AG04449 (cell line): ENCODE measurements around the gene MSRB1.

Source experiments
- CTCF ChIA-PET: fragments of 350-600 bp; formaldehyde crosslinking; extraction: SDS; loops from one replicate; lab custom pipeline; 2021; ENCODE audit warnings: antibody characterized with exemption; lab: Yijun Ruan, JAX
- POLR2A ChIA-PET: fragments of 400-600, 350-600 bp; formaldehyde crosslinking; extraction: SDS; loops from one replicate; lab custom pipeline; 2020; ENCODE audit warnings: antibody characterized with exemption, inconsistent platforms; lab: Yijun Ruan, JAX
- DNase-seq: peaks from one replicate; pipeline ENCODE4 v3.0.0-alpha.2; 2010; ENCODE audit warnings: low read depth, low spot score
- H3K4me3 ChIP-seq: 2 replicates; pipeline ENCODE4 v1.5.1; 2011; ENCODE audit warnings: low read depth, mild to moderate bottlenecking, control low read depth, low read length
- TF ChIP-seq, protein P1 (sequence below): IDR thresholded peaks from one replicate; pipeline ENCODE4 v1.5.1; 2011; ENCODE audit warnings: mild to moderate bottlenecking, moderate library complexity, low read length, control low read depth, inconsistent platforms; ENCODE audit not compliant: insufficient read depth; ENCODE audit errors: missing control alignments

Gene MSRB1

DNA sequence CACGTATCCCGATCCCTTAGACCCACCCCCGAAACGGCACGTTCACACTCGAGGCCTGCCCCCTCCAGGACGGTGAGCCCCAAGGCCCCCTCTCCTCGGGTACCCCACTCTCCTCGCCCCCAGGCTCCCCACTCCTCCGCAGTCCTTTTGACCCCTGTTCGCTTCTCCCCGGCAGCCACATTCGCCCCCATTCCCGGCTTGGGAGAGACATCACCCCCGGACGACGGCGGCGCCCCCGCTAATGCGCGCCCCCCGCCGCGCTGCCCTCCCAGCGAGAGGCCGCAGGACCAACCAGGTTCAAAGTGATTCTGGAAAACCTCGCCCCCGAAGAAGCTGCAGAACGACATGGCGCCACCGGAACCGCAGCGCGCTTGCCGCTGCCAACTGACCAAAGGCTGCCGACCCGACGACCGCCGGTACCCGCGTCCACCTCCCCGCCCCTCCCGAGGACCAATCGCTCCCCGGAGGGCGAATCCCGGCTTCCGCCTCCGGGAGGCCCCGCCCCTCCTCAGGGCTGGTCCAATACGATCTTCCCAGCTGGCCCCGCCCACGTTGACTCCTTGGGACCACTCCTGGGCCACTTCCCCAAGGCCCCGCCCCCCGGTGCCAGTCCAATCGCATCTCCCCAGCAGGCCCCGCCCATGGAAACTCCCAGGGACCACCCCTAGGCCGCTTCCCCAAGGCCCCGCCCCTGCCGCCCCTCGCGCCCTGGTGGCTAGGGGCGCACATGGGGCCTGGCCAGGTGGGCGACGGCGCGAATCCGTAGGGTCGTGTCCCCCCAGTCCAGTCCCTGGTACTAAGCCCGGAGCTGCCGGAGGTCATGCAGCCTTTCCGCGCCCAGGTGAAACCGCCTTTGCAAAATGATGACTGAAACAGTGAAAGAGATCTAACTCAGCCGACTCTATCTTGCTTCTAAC is at the start of gene MSRB1:
Gene MSRB1, minus strand, starts transcription at position 390 of the 917 bp plus-strand sequence. Its CDS starts 43 bp downstream, at position 347.
- TF ChIP-seq, protein P1, sequence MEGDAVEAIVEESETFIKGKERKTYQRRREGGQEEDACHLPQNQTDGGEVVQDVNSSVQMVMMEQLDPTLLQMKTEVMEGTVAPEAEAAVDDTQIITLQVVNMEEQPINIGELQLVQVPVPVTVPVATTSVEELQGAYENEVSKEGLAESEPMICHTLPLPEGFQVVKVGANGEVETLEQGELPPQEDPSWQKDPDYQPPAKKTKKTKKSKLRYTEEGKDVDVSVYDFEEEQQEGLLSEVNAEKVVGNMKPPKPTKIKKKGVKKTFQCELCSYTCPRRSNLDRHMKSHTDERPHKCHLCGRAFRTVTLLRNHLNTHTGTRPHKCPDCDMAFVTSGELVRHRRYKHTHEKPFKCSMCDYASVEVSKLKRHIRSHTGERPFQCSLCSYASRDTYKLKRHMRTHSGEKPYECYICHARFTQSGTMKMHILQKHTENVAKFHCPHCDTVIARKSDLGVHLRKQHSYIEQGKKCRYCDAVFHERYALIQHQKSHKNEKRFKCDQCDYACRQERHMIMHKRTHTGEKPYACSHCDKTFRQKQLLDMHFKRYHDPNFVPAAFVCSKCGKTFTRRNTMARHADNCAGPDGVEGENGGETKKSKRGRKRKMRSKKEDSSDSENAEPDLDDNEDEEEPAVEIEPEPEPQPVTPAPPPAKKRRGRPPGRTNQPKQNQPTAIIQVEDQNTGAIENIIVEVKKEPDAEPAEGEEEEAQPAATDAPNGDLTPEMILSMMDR, result no peak
- ChIA-PET CTCF (interaction anchor here (0.6 to 7.4 kb wide), 9 partner anchors 9 to 297 kb away, joined by 3 to 80 read pairs (median 3); no protein-coding TSS in a partner anchor), POLR2A (interaction anchor here (1.0 to 4.7 kb wide), 3 partner anchors 14 to 66 kb away, joined by 3 to 45 read pairs (median 3); partner anchors contain the start of gene RPS2)
- peak within 1 kb of the TSS; percentile 87 for H3K4me3 ChIP-seq
- DNase-seq, result peak; percentile 65

- peak overlapping the region; percentile 50 for H3K4me3 ChIP-seq
- ChIA-PET CTCF (interaction anchor here (16.4 kb wide), 1 partner anchor 11 kb away, joined by 163 read pairs; no protein-coding TSS in a partner anchor), POLR2A (interaction anchor here (0.8 to 2.3 kb wide), 2 partner anchors 27 to 163 kb away, joined by 3 to 8 read pairs; partner anchors contain the start of genes RPS2 and TRAF7)
- no peak for DNase-seq
- TF ChIP-seq, protein P1, result no peak
Observed at GRCh38 chr16:1991948-1992703, 49.1 kb upstream of the MSRB1 start.

GRCh38 chr16:1991588-1991947 is 48.6 kb upstream of the MSRB1 start:
- TF ChIP-seq, protein P1, result no peak
- no peak for DNase-seq
- ChIA-PET CTCF (interaction anchor here (0.5 to 16.4 kb wide), 2 partner anchors 11 to 148 kb away, joined by 3 to 163 read pairs; no protein-coding TSS in a partner anchor), POLR2A (interaction anchor here (0.8 to 2.3 kb wide), 2 partner anchors 27 to 164 kb away, joined by 3 to 8 read pairs; partner anchors contain the start of genes RPS2 and TRAF7)
- H3K4me3 ChIP-seq, result peak overlapping the region; percentile 50

GRCh38 chr16:1991135-1991551 is 48.1 kb upstream of the MSRB1 start:
- CTCF ChIA-PET, result interaction anchor here (0.5 to 16.4 kb wide), 2 partner anchors 12 to 148 kb away, joined by 3 to 163 read pairs; no protein-coding TSS in a partner anchor
- POLR2A ChIA-PET, result interaction anchor here (0.8 to 2.3 kb wide), 2 partner anchors 26 to 164 kb away, joined by 3 to 8 read pairs; partner anchors contain the start of genes RPS2 and TRAF7
- TF ChIP-seq, protein P1, result no peak
- no peak for DNase-seq
- H3K4me3 ChIP-seq, result no peak overlapping the region

DNA sequence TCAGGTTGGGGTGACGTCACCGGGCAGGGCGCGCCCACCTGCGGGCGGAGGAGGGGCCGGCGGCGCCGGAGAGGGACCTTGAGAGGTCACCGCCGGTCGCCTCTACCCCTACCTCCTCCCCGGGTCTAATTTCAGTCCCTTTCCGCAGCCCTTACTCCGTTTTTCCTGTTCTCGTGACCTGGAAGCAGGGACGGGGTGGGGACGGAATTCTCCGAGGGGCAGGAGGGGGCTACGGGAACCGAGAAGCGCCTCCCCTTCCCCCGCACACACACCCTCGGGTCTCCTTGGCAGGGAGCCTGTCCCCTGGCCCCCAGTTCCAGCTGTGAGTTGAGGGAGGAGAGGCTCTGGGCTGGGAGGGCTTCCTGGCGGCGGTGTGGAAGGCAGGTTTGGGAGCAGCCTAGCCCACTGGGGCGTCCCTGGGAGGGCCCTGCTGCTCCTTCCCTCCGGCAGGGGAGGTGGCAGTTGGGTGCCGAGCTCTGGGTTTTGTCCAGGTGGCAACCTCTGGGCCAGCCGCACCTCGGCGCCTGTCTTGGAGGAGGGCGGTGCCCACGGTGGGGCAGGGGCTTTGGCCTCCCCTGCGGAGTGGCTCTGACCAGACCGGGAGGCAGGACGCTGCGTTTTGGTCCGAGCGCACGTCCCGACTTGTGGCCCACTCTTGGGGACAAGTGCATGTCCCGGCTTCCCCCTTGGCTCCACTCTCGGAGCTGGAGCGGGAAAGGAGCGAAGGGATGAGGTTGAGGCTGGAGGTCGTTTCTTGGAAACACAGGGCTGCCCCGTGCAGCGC is 47.5 kb upstream of the MSRB1 start:
- CTCF ChIA-PET, result interaction anchor here (16.4 kb wide), 1 partner anchor 12 kb away, joined by 163 read pairs; no protein-coding TSS in a partner anchor
- TF ChIP-seq, protein P1, result no peak
- POLR2A ChIA-PET, result interaction anchor here (2.3 kb wide), 1 partner anchor 26 kb away, joined by 8 read pairs; the partner anchor contains the start of gene RPS2
- no peak overlapping the region for H3K4me3 ChIP-seq
- DNase-seq, result no peak
